Activated effector memory CD4-positive, alpha-beta T cell treated with anti-CD3 and anti-CD28 coated beads, Interleukin-2, amount 50 U/mL, for 16 hours (primary cell): ENCODE results near the gene MYO1C.
A peak's percentile ranks its signal among the peaks of the same experiment; 100 is the strongest.
"Not testable (repeated sequence)": the region's sequence is repeated elsewhere in the genome, so short reads cannot be mapped to it uniquely, and the experiment has no call there.

Experiments used
- DNase-seq: peaks from one replicate; pipeline ENCODE4 v3.0.0-alpha.2; 2020

MYO1C gene

DNA sequence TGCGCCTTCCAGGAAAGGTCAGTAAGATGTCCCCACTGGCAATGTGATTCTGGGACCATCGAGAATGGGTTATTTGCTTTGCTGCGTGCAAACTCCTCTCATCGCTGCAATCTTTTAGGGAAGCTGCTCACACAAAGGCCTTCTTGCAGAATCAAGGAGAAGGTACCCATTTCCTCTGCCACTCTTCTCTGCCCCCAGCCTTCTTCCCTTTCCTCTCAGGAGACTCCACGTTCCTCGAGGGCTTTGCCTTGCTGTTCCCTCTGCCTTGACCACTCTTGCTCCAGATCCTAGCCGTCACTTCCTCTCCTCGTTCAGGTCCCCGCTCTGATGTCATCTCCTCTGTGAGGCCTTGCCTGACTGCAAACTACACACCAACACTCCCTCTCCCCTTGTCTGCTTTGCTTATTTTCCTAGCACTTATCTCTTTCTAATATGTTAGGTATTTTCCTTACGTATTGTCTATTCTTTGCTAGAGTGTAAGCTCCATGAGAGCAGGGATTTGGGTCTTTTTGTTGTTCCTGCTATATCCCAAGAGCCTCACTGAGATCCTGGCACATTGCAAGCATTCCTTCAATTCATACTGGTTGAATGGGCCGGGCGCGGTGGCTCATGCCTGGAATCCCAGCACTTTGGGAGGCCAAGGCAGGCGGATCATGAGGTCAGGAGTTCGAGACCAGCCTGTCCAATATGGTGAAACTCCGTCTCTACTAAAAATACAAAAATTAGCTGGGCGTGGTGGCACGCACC lies 31.1 kb downstream of the MYO1C start:
- DNase-seq: no peak

DNA sequence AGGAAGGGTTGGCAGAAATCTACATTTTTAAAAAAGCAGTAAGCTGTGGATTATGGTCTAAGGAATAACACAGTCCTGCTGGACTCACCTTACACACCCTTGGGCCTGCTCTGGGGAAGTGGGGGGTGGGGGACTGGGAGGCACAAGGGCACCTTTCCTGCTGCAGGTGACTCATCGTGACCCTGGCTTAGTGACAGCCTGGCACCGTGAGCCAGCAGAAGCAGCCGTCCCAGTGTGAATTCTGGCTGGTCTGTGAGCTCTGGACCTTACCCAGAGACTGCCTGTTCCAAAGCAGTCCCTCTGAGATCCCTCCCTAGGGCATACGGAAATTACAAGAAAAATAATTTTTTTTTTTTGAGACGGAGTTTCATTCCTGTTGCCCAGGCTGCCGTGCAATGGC lies 32.3 kb downstream of the MYO1C start:
- DNase-seq: no peak

DNA sequence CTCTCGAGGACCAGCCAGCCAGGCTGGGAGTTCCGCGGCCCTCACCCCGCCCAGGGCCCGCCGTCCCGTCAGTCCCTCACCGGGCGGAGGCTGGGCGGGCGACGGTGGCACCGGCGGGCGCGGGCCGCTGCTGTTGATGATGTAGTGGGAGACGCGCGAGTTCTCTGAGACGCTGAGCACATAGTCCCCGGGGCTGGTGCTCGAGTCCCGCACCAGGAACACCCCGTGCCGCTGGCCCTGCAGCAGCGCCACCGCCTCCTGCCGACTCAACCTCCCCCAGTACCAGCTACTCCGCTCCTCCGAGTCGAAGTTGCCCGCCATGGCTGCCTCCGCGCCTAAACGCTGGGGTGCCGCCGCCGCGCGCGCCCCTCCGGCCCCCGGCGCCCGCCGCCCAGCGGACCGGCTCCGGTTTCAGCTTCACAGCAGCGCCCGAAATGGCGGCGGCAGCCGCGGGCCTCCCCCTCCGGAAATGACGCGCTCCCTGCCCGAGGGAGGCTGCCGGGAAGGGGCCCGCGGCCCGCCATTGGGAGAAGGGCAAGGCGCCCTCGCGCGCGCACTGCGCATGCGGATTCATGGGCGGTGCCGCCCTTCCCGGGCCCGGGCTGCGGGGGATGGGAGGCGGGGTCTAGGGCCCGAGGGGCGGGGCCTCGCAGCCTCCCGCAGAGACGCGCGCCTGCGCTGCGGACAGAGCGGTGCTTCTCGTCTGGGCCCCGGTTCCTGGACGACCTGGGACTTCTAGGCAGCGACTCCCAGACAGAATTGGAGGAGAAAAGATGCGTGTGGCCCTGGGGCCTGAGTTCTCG lies 36.5 kb downstream of the MYO1C start, which contains the start of gene CRK:
CRK (minus strand) TSS at position 436 of the 803 bp plus-strand sequence; CDS start at position 321, 115 bp downstream.
- DNase-seq: peak; percentile 100

GRCh38 chr17:1455291-1455796 lies 37.1 kb downstream of the MYO1C start:
- DNase-seq: peak; percentile 78

DNA sequence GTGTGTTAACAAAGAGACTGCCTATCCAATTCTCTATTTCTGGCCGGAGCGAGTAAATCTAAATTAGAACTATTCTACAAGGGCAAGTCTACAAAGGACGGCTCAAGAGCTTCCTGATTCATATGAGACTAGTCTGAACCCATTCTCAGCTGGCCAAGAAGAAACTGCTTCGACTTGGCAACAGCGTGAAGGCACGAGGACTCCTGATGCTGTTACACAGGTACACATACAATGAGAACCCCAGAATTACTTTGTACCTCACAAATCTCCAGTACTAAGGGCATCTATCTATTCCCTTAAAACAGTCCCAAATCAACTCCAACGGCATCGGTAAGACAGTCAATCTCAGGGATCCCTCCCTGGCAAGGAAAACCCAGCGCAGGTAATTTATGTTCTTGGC lies 37.9 kb downstream of the MYO1C start:
- no peak for DNase-seq

- DNase-seq: not testable (repeated sequence)
Observed at GRCh38 chr17:1453694-1454093, 38.8 kb downstream of the MYO1C start.

DNA sequence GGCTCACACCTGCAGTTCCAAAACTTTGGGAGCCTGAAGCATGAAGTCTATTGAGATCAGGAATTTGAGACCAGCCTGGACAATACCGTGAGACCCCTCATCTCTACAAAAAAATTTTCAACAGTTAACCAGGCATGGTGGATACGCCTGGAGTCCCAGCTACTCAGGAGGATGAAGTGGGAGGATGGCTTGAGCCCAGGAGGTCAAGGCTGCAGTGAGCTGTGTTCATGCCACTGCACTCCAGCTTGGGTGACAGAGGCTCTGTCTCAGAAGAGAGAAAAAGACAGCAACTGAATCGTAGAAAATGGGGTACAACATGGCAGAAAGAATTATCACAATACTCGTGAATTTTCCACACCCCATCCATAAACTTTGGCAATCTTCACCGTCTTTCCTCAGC lies 39.6 kb downstream of the MYO1C start:
- DNase-seq: no peak

DNA sequence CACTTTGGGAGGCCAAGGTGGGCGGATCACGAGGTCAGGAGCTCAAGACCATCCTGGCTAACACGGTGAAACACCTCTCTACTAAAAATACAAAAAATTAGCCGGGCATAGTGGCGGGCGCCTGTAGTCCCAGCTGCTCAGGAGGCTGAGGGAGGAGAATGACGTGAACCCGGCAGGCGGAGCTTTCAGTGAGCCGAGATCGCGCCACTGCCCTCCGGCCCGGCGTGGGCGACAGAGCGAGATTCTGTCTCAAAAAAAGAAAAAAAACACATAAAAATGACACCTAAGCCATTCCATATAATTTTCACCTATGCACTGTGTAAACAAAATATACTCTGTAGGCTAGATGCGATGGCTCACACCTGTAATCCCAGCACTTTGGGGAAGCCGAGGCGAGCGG lies 42.2 kb downstream of the MYO1C start:
- DNase-seq: not testable (repeated sequence)

DNA sequence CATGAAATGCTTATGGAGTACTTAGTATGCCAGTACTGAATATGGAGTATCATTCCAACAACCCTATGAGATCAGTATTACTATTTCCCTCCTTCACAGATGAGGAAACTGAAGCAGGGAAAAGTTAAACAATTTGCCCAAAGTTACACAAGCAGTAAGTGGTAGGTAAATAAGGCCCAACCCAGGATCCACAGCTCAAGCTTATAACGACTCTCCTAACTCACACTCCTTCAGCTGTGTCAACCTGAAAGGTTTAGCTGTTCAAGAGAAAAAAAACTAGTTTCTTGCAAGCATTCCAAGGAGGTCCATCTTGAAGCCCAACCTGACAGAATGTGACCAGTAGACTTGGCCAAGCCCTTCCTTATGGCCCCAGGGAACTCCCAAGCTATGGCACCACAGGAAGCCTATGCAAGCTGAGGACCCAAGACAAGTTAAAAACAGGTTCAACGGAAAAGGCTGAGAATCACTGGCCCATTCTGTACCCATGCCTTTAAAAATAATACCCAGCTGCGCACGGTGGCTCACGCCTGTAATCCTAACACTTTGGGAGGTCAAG lies 43.0 kb downstream of the MYO1C start:
- no peak for DNase-seq

DNA sequence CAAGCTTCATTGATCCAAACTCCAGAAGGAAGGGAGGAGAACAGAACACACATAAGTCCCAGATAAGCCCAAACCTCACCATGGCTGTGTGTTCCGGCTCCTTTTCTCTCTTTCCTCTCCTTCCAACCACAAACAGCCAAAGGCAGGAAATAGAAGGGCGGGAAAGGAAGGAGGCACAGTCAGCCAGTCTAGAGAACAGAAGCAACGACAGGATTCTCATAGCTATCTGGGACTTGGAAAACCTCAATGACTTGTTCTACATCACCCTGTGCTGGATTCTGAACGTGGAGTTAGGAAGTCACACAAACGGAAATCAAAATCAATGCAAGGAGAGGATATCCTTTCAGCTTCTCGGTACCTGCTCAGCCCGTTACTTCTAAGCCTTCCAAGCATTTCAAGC lies 45.4 kb downstream of the MYO1C start:
- DNase-seq: no peak

- no peak for DNase-seq
Observed at GRCh38 chr17:1446201-1446600, 46.3 kb downstream of the MYO1C start.

- not testable (repeated sequence) for DNase-seq
Observed at GRCh38 chr17:1445695-1446094, 46.8 kb downstream of the MYO1C start.

DNA sequence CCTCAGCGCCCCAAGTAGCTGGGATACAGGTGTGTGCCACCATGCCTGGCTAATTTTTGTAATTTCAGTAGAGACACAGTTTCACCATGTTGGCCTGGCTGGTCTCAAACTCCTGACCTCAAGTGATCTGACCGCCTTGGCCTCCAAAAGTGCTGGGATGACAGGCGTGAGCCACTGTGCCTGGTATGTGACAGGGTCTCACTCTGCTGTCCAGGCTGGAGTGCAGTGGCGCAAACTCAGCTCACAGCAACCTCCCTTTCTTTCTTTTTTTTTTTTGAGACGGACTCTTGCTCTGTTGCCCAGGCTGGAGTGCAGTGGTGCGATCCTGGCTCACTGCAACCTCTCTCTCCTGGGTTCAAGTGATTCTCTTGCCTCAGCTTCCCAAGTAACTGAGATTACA lies 49.8 kb downstream of the MYO1C start:
- DNase-seq: not testable (repeated sequence)

GRCh38 chr17:1442187-1442586 lies 50.3 kb downstream of the MYO1C start:
- no peak for DNase-seq

GRCh38 chr17:1440921-1441320 lies 51.6 kb downstream of the MYO1C start:
- no peak for DNase-seq

DNA sequence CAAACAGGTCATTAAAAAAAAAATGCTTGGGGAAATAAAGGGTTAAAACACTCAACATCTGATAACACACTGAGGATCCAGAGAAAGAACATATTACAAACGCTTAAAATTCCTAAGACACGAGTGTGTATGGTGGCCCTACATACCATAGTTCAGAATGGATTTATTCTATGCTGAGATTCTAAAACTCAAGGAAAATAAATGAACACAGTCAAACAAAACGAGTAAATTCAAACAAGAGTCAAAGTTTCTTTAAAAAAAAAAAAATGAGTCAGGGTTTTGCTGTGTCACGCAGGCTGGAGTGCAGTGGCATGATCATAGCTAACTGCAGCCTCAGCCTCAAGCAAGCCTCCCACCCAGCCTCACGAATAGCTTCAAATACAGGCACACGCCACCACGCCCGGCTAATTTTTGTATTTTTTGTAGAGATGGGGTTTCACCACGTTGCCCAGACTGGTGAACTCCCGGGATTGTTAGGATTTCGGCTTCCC lies 53.8 kb downstream of the MYO1C start:
- DNase-seq: no peak

DNA sequence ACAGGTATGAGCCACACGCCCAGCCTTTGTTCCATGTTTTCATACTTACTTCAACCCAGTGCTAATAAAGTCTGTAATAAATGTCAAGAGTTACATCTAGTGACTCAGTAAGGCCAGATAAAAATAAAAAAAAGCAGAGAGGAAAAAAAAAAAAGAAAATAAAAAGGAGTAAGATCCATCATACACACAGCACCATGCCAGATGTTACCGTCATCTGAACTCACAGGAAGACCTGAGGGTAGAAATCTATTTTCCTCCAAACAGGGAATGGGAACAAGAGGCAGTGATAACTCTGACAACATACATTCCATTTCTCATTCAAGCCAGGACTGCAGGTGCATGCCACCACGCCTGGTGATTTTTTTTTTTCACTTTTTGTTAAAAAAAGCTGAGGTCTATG lies 57.2 kb downstream of the MYO1C start:
- no peak for DNase-seq

GRCh38 chr17:1434150-1434549 lies 58.3 kb downstream of the MYO1C start:
- no peak for DNase-seq

- DNase-seq: no peak
Observed at GRCh38 chr17:1431631-1432104, 60.8 kb downstream of the MYO1C start.

DNA sequence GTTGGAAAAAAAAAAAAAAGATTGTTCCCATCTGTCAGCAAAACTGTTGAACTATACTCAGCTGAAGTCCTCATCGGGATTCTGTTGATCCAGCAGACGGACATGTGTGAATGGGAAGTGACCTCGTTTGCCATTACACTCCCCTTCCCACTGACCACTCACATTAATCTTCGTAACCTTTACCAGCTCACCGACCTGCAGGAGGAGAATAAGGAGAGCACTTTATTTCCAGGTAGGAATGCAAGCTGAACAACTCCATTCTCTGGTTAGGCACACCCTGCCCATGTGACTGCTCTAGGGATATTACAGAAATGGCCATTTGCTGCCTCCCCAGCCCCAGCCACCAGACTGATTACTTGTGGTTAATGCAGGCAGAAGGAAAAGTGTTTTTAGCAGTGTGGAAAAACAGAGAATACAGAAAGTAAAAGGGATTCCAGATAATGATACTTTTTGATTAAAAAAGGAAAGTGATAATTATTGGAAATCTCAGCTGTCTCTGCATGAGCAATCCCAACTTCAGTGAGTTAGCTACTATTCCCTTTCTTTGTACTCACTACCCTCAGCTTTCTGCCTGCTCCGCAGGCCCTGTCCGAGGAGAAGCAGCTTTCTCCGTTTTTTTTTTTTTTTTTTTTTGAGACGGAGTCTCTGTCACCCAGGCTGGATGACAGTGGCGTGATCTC lies 68.9 kb downstream of the MYO1C start:
- no peak for DNase-seq

GRCh38 chr17:1422885-1423284 lies 69.6 kb downstream of the MYO1C start:
- DNase-seq: no peak

DNA sequence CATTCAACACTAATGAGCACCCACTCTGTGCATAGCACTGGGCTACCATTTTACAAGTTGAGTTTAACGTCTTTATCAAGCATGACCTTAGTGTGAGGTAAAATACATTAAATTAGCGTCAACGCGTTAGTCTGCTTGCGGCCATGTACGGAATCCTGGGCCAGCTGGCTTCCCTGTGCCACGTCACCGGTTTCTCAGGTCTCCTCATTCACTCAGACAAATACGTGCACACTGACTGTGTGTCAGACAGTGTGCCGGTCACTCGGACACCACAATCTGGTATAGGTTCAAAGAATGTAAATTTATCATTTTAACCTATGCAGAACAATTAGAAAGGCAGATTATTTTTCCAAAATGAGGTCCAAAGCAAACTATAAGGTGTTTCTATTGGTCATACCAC lies 71.0 kb downstream of the MYO1C start:
- no peak for DNase-seq

GRCh38 chr17:1420981-1421380 lies 71.5 kb downstream of the MYO1C start:
- DNase-seq: no peak
